ENCODE results near the gene ANKRD29. TPM values are rescaled to one million over a fixed set of nuclear protein-coding genes. Genes with fewer than 3 reads are reported as not detected.

The ANKRD29 gene
- total and polyA plus RNA-seq, 2 experiments from 2014 or later, result 0.44 to 0.77 TPM

- Histone ChIP-seq H3K27me3 (no peaks in the 10 kb centered on the region), H3K9me3 (ENCODE audit: low read depth) (no peaks in the 10 kb centered on the region), H3K4me3 (peak overlapping the region; percentile 62), H3K4me1 (ENCODE audit: low read depth) (peaks cover 11% of the 10 kb centered on the region), H3K27ac (no peak overlapping the region), H3K36me3 (no peaks in the 10 kb centered on the region)
- no peak for TF ChIP-seq CTCF (IDR thresholded peaks at IDR 0.05; ENCODE audit: low read depth, low read length)
- no peak for DNase-seq (ENCODE audit: low read depth in 1 of 2, low spot score in 1 of 2)
Measured at GRCh38 chr18:23587220-23587642, 75.5 kb downstream of the ANKRD29 start.

GRCh38 chr18:23586249-23587196 is 76.2 kb downstream of the ANKRD29 start, which contains the start of gene NPC1:
Gene NPC1 (minus strand): TSS chr18:23586506. CDS start chr18:23586343, 163 bp downstream.
- Histone ChIP-seq H3K27ac (peak within 1 kb of the TSS; percentile 97), H3K27me3 (no peaks in the 10 kb centered on the region), H3K36me3 (no peaks in the 10 kb centered on the region), H3K4me1 (ENCODE audit: low read depth) (peaks cover 11% of the 10 kb centered on the region), H3K4me3 (peak within 1 kb of the TSS; percentile 62), H3K9me3 (ENCODE audit: low read depth) (no peaks in the 10 kb centered on the region)
- peak; percentile 96 to 97 for DNase-seq (ENCODE audit: low read depth in 1 of 2, low spot score in 1 of 2)
- peak; percentile 76 for TF ChIP-seq CTCF (IDR thresholded peaks at IDR 0.05; ENCODE audit: low read depth, low read length)

GRCh38 chr18:23585897-23586248 is 76.8 kb downstream of the ANKRD29 start:
- Histone ChIP-seq H3K27ac (peak overlapping the region; percentile 97), H3K27me3 (no peaks in the 10 kb centered on the region), H3K4me3 (peak overlapping the region; percentile 62), H3K9me3 (ENCODE audit: low read depth) (no peaks in the 10 kb centered on the region), H3K36me3 (no peaks in the 10 kb centered on the region), H3K4me1 (ENCODE audit: low read depth) (peaks cover 11% of the 10 kb centered on the region)
- no peak for TF ChIP-seq CTCF (IDR thresholded peaks at IDR 0.05; ENCODE audit: low read depth, low read length)
- DNase-seq (ENCODE audit: low read depth in 1 of 2, low spot score in 1 of 2), result no peak

- peaks cover 11% of the 10 kb centered on the region for H3K4me1 ChIP-seq (ENCODE audit: low read depth)
- TF ChIP-seq CTCF (IDR thresholded peaks at IDR 0.05; ENCODE audit: low read depth, low read length), result no peak
- peak; percentile 20 to 38 for DNase-seq (ENCODE audit: low read depth in 1 of 2, low spot score in 1 of 2)
- peak overlapping the region; percentile 62 for H3K4me3 ChIP-seq
- H3K9me3 ChIP-seq (ENCODE audit: low read depth), result no peaks in the 10 kb centered on the region
- H3K36me3 ChIP-seq, result no peaks in the 10 kb centered on the region
- H3K27ac ChIP-seq, result peak overlapping the region; percentile 97
- no peaks in the 10 kb centered on the region for H3K27me3 ChIP-seq
Measured at GRCh38 chr18:23585007-23585871, 77.5 kb downstream of the ANKRD29 start.

All from cardiac muscle cell (in vitro differentiated cells and primary cell).